Fibroblast of peridontal ligament (primary cell): Measurements from ENCODE around the gene NMNAT1.
"Not testable (repeated sequence)": the region's sequence is repeated elsewhere in the genome, so short reads cannot be mapped to it uniquely, and the experiment has no call there.

Experiments used
- DNase-seq: peaks from one replicate; pipeline ENCODE4 v3.0.0-alpha.2; 2010; ENCODE audit errors: extremely low read depth

NMNAT1 gene

DNA sequence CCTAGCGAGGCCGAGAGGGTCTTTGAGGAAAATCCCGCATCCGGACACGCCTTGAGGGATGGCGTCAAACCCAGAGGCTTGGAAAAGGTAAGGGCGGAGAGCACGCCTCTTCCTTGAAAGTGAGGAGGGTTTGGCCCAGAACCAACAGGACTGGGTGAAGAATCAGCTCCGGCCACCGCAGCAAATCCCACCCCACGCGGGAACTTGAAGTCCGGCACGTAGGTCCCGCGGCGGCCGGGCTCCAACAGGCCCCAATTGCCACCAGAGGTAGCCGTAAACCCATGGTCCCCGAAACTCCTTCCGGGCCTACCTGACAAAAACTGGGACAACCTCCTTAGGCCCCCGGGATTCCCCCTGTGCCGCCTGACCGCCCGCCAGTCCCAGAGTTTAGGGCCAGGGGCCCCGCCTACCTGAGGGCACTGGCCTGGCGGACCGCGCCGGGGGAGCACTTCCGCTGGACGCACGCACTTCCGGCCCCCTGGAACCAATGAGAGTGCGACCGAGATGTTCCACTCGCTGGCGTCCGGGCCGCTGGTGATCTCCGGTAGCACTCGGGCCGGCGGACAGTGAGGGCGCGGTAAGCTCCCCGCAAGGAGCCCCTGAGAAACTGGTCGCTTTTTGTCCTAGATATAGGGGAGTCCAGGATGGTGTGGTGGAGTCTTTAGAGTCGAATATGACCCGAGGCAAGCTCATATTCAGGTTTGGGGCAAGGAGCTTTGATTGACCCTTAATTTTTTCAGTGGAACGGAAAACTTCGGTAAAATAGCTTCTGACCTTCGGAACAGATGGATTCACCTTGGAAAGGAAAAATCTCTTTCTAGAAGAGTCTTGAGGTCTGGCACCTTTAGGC is at the start of gene NMNAT1, which contains the start of gene LZIC:
TSS of gene NMNAT1 (plus strand) at position 537 of the 850 bp plus-strand sequence. CDS start 28,599 bp downstream, outside the sequence.
TSS of gene LZIC (minus strand) at position 453 of the 850 bp plus-strand sequence. CDS start 6,772 bp downstream, outside the sequence.
- peak; percentile 92 for DNase-seq

DNA sequence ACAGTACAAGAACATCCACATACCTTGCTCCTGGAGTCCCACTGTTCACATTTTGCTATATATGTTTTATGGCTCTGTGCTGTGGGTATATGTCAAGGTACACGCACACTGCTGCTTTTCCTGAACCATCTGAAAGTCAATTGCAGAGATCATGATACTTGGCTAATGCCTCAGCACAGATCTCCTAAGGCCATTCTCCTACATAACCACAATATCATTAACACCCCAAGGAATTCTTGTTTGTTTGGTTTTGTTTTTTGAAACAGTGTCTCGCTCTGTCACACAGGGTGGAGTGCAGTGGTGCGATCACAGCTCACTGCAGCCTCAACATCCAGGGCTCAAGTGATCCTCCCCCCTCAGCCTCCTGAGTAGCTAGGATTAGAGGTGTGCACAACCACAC is 49.2 kb upstream of the NMNAT1 start:
- no peak for DNase-seq

DNA sequence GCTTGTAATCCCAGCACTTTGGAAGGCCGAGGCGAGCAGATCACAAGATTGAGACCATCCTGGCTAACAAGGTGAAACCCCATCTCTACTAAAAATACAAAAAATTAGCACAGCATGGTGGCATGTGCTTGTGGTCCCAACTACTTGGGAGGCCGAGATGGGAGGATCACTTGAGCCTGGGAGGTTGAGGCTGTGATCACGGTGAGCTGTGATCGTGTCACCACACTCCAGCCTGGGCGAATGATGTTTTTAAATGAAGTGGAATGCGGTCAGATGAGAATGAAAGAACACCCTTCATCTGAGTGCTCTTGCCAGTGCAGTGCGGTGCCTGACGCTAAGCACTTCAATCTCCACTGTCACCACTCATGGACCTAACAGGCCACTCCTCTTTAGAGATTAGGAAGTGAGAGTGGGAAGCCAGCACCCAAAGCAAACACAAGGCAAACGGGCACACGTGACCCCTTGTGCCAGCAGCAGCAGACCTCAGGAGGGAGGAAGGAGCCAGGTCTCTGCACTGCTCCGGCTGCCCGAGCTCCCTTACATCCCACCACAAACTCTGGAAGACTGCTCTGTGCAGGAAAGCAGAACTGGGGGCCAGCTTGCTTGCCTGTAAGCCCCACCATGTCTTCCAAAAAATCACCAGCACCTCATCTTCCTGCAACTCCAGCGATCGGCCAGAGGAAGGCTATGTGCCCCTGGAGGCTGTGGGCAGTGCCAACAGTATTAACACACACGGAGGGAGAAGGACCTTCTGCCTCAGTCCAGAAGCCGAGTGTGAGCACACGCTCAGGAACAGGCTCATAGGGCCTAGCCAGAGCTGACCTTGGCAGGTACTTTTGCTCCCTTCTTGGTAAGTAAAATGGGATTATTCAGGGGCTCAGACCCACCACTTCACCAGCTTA is 42.9 kb upstream of the NMNAT1 start:
- no peak for DNase-seq

DNA sequence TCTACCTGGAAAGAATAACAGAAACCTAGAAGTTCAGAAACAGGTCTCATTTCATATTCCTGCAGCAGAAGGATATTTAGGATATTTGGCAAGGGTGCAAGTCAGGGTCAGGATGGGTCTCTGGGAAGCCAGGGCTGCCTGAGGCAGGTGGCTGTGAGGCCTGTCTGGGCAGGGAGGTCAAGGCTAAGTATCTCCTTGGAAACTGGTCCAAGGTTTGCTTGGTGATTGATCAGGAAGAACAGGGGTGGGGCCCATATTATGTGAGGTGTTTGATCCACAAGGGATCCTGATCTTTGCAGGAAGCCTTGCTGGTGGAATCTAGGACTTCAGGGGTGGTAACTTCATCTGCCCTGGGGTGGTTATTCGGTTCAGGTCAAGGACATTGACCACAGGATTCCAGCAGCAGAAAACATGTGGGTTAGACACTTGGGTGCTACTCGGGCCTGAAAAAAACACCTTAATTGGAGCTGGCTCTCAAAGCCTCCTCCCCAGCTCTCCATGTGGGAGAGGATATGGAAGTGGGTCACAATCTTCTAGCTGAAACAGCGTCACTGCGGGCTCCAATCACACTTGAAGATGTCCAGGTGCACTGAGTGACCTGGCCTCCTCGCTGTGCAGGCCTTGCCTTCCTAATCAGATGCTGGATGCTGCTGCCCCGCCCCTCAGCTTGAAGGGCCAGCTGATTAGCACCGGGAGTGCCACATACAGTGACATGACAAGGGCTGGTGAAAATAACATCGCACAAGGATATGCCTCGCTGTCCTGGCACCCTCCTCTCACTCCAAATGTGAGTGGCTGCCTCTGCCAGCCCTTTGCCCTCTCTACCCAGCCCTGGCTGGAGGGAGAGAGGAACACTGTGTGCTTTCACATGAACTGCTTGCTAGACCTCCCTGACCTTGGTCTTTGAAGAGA is 41.9 kb upstream of the NMNAT1 start:
- no peak for DNase-seq

DNA sequence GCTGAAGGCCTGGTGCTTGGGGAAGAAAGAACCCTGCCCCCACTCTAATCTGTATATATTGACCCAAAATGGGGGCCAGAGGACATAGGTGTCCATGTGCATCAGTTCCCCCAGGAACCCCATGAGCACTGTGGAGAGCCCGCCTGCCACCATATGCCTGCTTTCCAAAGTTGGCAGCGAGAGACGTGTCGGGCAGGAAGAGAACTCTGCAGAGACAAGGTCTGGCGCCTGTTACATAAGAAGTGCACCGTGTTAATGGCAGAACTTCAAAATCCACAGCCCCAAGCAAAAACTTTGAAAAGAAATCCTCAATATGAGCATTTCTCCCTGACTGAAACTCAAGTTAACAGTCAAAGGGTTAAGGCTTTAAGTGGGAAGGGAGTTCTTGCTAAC is 41.2 kb upstream of the NMNAT1 start:
- DNase-seq = no peak

DNA sequence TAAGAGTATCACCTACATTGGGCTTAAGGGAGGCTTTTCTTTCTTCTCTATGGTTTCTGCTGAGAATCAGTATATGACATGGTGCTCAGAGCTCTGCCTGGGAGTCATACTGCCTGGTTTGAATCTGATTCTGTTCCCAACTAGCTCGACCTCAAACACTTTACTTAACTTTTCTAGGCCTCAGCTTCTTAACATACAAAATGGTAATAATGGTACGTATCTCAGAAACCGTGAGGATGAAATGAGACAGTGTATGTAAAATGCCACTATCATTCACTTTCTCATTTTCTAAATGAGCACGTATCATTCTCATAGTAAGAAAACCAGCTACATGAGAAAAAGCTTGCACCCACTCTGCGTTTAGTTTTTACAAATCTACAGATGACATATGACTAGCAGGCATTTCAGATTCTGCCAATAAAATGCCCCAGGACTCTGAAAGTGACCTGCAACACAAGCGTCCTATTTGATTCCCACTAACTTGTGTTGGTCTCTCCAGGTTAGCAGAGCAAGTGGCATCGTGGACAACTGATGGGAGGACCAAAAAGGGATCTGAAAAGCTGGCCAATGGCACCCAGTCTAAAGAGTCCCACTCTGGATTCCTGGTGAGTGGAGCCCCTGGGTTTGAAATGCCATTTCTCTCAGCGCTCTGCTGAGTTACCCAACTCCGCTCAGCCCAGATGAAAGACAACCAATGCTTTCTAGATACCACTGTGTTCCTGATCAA is 39.3 kb upstream of the NMNAT1 start:
- DNase-seq = no peak

DNA sequence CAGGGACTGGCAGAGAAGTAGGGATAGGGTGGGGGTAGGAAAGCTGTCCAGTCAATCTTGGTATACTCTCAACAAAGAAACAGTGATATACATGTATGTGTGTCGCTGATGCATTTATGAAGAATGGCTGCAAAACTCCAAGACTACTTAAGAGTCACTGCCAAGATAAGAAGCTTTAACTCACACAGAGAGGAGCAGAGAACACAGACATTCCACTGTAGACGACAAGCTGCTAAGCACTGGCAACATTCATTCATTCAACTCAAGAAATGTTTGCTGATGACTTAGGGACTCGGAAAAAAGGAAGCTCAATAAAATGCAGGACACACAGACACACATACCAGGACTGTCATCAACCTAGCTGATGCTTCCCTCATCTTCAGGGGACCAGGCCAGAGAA is 38.7 kb upstream of the NMNAT1 start:
- DNase-seq = no peak

DNA sequence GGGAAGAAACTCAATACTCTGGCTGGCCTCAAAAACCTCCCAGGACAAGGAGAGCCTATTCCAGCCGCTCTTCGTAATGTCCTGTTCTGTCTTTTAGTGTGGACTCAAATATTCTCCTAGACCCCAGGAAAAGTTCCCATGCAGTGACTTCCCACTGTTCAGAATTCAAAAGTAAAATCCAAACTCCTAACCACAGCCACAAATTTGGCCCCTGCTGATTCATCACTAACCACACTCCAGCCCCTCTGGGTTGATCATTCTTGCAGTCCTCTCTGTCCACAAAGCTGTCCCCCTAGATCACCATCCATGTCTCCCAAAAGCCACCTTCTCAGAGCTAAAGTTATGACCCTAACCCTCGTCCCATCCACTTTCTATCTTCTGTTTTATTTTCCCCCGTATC is 38.3 kb upstream of the NMNAT1 start:
- DNase-seq = peak; percentile 49

DNA sequence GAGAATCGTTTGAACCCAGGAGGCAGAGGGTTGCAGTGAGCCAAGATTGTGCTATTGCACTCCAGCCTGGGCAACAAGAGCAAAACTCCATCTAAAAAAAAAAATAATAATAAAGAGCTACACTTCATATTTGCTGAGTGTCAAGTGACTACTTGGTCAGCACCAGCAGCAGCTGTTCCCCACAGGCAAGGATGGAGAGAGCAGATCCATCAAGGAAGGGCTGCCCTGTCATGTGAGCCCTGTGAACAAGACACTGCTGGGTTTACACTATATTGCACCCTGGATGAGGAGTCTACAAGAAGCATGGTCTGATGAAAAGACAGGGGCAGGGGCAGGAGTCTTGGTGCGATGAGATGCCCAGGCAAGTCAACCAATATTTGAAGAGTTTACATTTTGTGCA is 36.8 kb upstream of the NMNAT1 start:
- no peak for DNase-seq

DNA sequence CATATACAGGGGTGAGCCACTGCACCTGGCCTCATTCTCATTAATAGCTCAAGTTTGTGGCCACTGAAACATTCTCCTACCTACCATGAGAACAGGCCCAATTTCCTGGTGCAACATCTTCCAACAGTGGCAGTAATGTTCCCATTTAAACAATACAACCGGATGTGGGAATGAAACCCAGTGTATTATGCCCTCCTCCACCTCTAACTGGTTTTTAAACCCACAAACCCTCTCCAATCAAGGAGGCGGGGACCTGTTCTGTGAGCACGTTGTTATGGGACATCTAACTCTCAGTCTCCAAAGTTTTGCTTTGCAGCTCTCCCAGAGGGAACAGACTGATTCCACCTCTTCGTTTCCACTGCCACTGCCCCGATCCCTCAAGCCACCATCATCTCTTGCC is 35.8 kb upstream of the NMNAT1 start:
- DNase-seq = no peak

DNA sequence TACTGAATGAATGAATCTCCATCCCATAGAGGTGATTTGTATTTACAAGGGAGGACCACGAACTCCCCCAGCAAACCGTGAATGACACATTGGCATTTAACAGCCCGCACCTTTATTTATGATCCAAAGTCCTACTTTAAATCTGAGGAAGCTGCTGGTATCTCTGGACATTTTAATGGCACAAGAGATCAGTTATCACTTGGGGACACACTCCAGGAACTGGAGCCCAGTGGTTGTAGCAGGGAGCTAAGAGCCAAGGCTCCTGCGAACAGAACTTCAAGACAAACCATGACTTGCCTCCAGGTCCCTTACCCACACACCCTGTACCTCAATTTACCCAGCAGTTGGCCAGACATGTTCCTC is 34.4 kb upstream of the NMNAT1 start:
- DNase-seq = no peak

DNA sequence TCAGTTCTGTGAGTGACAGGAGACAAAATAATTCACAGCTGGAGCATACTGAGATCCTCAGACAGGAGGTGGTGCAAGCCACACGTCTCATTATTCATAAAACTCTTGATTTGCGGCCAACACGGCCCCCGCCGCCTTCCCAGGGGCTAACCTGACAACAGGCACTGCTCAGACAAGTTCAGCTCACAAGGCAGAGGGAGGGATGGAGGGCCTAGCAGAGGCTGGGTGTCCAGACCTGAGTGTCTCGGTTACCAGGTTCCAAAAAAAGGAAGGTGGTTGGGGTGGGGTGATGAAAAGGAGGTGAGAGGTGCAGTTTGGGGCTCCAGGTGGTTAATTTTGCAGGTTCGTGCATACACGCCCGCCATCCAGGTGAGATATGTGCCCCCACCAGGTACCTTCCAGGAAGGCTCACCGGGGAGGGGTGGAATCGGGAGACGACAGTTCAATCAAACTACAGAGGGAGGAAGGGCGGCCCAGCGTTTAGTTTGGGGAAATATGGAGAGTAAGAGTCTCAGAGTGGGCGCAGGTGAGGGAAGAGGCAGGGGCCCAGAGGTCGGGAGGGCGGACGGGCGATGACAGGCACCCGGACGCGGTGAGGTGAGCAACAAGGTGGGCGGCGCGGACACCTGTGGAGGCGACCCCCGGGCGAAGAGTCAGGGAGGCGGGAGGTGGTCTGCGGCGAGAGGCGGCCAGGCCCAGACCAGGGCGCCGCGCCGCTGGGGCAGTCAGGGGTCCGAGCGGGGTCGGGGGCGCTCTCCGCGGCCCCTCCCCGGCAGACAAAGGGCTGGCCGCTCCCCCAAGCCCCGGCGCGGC is 33.8 kb upstream of the NMNAT1 start:
- DNase-seq = no peak

DNA sequence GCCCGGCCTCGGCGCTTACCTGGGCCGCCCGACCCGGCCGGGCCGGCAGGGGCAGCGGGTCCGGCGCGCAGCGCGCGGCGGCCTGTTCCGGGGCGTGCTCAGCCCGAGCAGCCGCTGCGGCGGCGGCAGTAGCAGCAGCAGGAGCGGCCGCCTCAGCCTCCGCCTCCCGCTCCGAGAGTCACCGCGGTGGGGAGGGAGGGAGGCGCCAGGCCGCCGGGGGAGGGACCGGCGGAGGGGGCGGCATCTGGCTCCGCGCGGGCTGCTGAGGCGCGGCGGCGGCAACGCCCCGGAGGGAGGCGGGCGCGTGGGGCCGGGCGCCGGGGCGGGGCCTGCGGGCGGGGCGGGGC is 33.2 kb upstream of the NMNAT1 start, which contains the start of gene CTNNBIP1:
TSS of gene CTNNBIP1 (minus strand) at position 194 of the 347 bp plus-strand sequence. CDS start 38,205 bp downstream, outside the sequence.
- no peak for DNase-seq

DNA sequence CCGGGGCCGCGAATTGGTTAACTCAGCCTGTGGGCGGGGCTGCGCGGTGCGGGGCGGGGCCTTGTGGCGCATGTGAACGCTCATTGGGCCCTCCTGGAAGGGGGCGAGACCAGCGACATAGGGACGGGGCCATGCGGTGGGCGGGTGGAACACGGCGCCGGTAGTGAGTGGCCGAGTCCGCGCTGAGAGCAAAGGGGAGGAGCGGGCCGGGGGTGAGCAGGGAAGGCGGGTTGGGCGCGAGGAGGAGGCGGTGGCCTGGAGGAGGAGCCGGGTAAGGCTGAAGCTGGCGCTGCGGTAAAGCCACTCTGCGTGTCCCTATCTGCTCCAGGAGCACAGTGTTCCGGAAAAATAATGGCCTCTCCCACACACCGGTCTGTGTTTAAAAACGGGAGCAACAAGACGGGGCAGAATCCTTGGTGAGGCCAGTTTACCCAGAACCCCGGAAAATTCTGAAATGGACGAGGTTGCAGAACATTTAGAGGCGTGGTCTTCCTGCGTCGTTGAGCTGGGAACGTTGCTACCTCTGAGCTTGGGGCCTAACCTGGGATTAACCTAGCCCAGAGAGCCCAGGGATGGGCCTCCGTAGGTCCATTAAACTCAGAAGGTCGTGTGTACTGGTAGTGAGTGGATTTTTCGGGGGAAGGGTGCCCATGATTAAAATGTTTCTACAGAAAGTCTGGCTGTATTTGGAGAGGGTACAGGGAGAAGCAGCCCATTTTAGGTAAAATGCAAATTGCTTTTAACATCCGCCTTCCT is 32.7 kb upstream of the NMNAT1 start:
- peak; percentile 97 for DNase-seq

DNA sequence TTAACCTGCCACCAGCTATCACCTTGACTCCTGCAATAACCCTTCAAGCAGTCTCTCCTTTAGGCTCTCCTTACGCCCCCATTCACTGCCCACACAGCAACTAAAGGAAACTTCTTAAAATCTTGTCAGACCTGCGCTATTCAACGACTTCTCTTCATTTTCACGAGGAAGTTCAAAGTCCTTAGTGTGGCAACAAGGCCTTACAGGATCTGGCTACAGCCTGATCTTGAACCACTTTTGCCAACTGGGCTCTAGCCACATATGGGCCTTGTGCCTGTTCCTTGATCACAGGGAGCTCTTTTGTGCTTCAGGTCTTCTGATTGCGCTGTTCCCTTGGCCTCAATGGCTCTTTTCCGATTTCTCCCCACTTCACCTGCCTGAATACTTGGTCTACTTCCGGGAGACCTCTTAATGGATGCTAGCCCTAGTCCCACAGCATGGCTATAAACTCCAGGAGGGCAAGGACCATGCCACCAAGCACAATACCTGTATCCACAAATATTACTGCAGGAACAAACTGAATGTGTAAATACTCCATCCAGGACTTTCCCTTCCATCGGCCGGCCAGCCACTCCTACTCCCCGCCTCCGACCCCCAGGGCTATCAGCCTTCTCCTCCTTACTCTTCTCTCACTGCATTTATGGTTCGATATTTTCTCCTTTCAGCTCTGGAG is 30.9 kb upstream of the NMNAT1 start:
- no peak for DNase-seq

DNA sequence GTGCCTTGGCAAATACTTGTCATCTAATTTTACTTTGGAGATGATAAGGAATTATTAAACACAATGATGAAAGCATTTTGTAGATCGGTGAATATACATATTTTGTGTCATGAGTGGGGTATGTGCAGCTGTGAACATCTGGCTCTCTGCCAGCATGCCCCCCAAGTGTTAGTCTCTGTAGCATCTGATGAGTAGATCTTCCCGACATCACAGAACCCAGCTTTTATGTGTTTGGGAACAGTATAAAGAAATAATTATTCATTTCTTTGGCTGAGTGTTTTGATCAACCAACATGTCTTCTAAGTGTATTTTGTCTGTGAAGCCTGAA is 28.7 kb upstream of the NMNAT1 start:
- no peak for DNase-seq

DNA sequence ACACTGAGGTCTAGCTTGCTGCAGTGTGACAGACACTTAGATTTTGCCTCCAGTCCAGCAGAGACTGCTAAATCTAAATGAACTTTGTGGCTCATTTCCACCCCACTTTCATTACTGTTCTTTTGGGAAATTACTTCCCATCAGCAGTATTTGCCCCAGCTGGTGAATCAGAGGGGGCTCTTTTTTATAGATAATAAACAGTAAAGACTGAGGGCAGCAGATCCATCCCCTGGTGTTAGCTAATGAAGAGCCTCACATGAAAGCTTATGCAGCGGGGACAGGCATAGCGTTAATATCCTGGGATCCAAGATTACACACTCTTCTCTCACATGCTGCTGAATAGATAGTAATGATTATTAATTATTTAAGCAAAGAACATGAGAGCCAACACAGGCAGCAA is 26.8 kb upstream of the NMNAT1 start:
- no peak for DNase-seq

DNA sequence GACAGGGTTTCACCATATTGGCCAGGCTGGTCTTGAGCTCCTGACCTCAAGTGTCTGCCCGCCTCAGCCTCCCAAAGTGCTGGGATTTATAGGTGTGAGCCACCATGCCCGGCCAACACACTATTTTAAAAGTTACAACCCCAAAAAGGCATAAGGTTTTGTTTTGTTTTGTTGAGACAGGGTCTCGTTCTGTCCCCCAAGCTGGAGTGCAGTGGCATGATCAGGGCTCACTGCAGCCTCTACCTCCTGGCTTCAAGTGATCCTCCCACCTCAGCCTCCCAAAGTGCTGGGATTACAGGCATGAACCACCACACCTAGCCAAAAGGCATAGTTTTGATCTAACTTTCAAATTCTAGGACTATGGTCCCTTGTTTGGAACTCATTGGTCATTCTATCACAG is 25.8 kb upstream of the NMNAT1 start:
- DNase-seq = not testable (repeated sequence)

DNA sequence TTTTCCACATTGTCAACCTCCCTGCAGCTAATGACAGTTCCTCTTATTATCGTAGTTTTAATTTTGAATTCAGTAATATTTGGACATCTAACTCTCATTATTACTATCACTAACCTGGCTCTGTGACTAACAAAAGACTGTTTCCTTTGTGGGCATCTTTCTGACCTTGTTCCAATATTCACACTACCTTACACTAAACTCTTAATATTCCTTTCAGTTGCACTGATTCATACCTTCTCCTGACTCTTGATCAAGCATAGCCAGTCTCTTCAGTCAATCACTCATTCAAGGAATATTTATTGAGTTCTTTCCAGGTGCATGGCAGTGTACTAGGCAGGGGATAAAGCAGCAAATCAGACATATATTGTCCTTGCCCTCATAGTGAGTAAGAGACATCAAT is 25.4 kb upstream of the NMNAT1 start:
- no peak for DNase-seq
